K562 (cell line): ENCODE measurements around the gene OR10C1. TPM values are rescaled to one million over a fixed set of nuclear protein-coding genes. Genes with fewer than 3 reads are reported as not detected.

Experiments
- CHD2 ChIP-seq: IDR thresholded peaks from 2 replicates; pipeline ENCODE4 v1.6.1; 2011; ENCODE audit warnings: low read depth, low read length
- CREM ChIP-seq: IDR thresholded peaks from 2 replicates; pipeline ENCODE4 v1.6.1; 2014; ENCODE audit warnings: antibody characterized with exemption, low read depth
- DEAF1 ChIP-seq: fragments of 450-650 bp; formaldehyde crosslinking; IDR thresholded peaks from 2 replicates; pipeline ENCODE4 v1.4.0; 2020; ENCODE audit warnings: mild to moderate bottlenecking, moderate library complexity
- ELF4 ChIP-seq: fragments of 450-650 bp; formaldehyde crosslinking; IDR thresholded peaks from 2 replicates; pipeline ENCODE4 v1.4.0; 2022; ENCODE audit warnings: missing genetic modification characterization
- ETV6 ChIP-seq, 3 experiments: fragments of 150-350 bp in 1 of 3; sonication (generic) in 1 of 3; formaldehyde crosslinking in 1 of 3; IDR thresholded peaks; 2 replicates each; pipeline versions ENCODE4 v1.6.1 to v1.8.0; 2014 to 2022; ENCODE audit warnings: borderline replicate concordance in 2 of 3, low read depth in 2 of 3, antibody characterized with exemption in 1 of 3, low read length in 1 of 3, mild to moderate bottlenecking in 1 of 3, missing genetic modification reagents in 1 of 3
- HDAC3 ChIP-seq: fragments of 450-650 bp; IDR thresholded peaks from 2 replicates; pipeline ENCODE4 v1.6.1; 2018; ENCODE audit warnings: borderline replicate concordance, mild to moderate bottlenecking, moderate library complexity; ENCODE audit not compliant: partially characterized antibody
- HMGN3 ChIP-seq: IDR thresholded peaks from 2 replicates; pipeline ENCODE4 v1.6.1; 2011; ENCODE audit warnings: borderline replicate concordance, low read depth, mild to moderate bottlenecking, mixed read lengths, low read length; ENCODE audit not compliant: insufficient read length; ENCODE audit errors: extremely low read depth
- HOXB6 ChIP-seq: fragments of 250-450 bp; sonication (Bioruptor Pico); IDR thresholded peaks from 2 replicates; pipeline ENCODE4 v1.5.1; 2022; ENCODE audit warnings: mild to moderate bottlenecking, borderline replicate concordance
- NR2C2 ChIP-seq, 2 experiments: fragments of 200-800 bp in 1 of 2; sonication (Bioruptor generic) in 1 of 2; sonication (generic) in 1 of 2; formaldehyde crosslinking in 1 of 2; IDR thresholded peaks; 2 replicates each; pipeline versions ENCODE4 v1.6.1 to v1.8.0; 2016 to 2022; ENCODE audit warnings: mild to moderate bottlenecking in 1 of 2, missing compliant biosample characterization in 1 of 2, missing genetic modification characterization in 1 of 2, missing genetic modification reagents in 1 of 2
- POLR2AphosphoS2 ChIP-seq: IDR thresholded peaks from 2 replicates; pipeline ENCODE4 v1.6.1; 2012; ENCODE audit warnings: low read length, improper control_type of control experiment
- RNF2 ChIP-seq: sonication (generic); IDR thresholded peaks from 2 replicates; pipeline ENCODE4 v1.6.1; 2016
- SNRNP70 ChIP-seq: fragments of 200-400 bp; formaldehyde crosslinking; optimal IDR thresholded peaks from 2 replicates; pipeline ENCODE3; 2017; ENCODE audit warnings: low read depth, low read length
- TCF3 ChIP-seq: sonication (generic); formaldehyde crosslinking; IDR thresholded peaks from 2 replicates; pipeline ENCODE4 v1.4.0; 2020; ENCODE audit warnings: mild to moderate bottlenecking, missing genetic modification reagents
- TEAD1 ChIP-seq, 2 experiments: fragments of 450-650 bp in 1 of 2; sonication (generic) in 1 of 2; formaldehyde crosslinking; IDR thresholded peaks; 2 replicates each; pipeline versions ENCODE4 v1.4.0 to v1.8.0; 2020 to 2022; ENCODE audit warnings: mild to moderate bottlenecking in 2 of 2, missing genetic modification reagents in 1 of 2
- ZBTB26 ChIP-seq: fragments of 450-650 bp; formaldehyde crosslinking; IDR thresholded peaks from 2 replicates; pipeline ENCODE4 v1.4.0; 2022; ENCODE audit warnings: missing genetic modification characterization
- ZNF184 ChIP-seq: sonication (generic); formaldehyde crosslinking; IDR thresholded peaks from 2 replicates; pipeline ENCODE4 v1.5.0; 2020; ENCODE audit warnings: missing genetic modification reagents
- ZNF253 ChIP-seq: fragments of 250-450 bp; sonication (Bioruptor Pico); conservative IDR thresholded peaks from 2 replicates; pipeline ENCODE4 v1.6.1; 2021; ENCODE audit warnings: mild to moderate bottlenecking
- ZNF347 ChIP-seq: fragments of 450-650 bp; formaldehyde crosslinking; IDR thresholded peaks from 2 replicates; pipeline ENCODE4 v1.4.0; 2020; ENCODE audit warnings: low read depth, mild to moderate bottlenecking, moderate library complexity
- ZNF41 ChIP-seq: fragments of 250-450 bp; sonication (Bioruptor Pico); conservative IDR thresholded peaks from 2 replicates; pipeline ENCODE4 v1.4.0; 2020; ENCODE audit warnings: mild to moderate bottlenecking
- ZNF639 ChIP-seq, 2 experiments: fragments of 200-800 bp in 1 of 2; sonication (Bioruptor generic) in 1 of 2; sonication (generic) in 1 of 2; formaldehyde crosslinking in 1 of 2; IDR thresholded peaks in 1 of 2; conservative IDR thresholded peaks in 1 of 2; 2 replicates each; pipeline versions ENCODE4 v1.5.0 to v1.6.1; 2016 to 2020; ENCODE audit warnings: missing compliant biosample characterization in 1 of 2, missing genetic modification characterization in 1 of 2, missing genetic modification reagents in 1 of 2
- polyA plus RNA-seq, 8 experiments: library from polyadenylated mRNA; depleted of rRNA in 4 of 8; stranded (reverse) in 5 of 8; unstranded in 3 of 8; fragments of >200 nt; fragmentation: Nextera tagmentation in 2 of 8; fragmentation: Illumina TruSeq in 1 of 8; extraction: Ambion mirVana in 2 of 8; extraction: Trizol in 1 of 8; gene quantifications; 2 replicates each; pipeline versions ENCODE4 v1.2.1 to v1.2.3, GENCODE V29; 2011 to 2014; ENCODE audit warnings: inconsistent platforms in 1 of 8, missing spikeins in 1 of 8
- total RNA-seq, 7 experiments: library from RNA; depleted of rRNA in 6 of 7; stranded (reverse); fragments of >200 nt in 6 of 7; fragmentation: Illumina TruSeq in 2 of 7; extraction: Trizol in 2 of 7; gene quantifications; 2 replicates each; pipeline versions ENCODE4 v1.2.1 to v1.2.3, GENCODE V29; 2011 to 2021; ENCODE audit warnings: low replicate concordance in 1 of 7
- TF ChIP-seq, protein P1 (sequence below): fragments of 250-450 bp; sonication (Bioruptor Pico); IDR thresholded peaks from 2 replicates; pipeline ENCODE4 v1.4.0; 2020; ENCODE audit warnings: borderline replicate concordance

Gene OR10C1
- total and polyA plus RNA-seq, 9 of the 15 experiments (the other 6 are each of a cell fraction or from before 2014, with no cell fraction given), result not detected

DNA sequence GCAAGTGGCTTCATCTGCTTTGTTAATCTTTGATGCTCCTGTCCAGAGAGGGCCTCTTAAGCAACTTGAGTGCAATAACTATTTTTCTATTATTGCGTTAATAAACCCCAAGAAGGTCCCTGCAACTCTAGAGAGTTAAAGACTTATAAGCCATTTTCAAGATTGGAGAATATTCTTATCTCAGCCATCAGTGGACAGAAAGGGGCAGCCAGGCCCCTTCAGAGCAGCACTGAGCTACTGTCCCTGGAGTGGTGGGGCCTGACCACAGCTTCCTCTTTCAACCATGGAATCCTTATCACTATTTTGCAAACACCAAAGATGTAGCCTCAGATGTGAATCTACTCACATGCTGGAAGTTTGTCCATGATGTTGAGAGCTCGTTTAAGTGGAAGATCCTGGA is 51.4 kb downstream of the OR10C1 start (continued):
- no peak for TF ChIP-seq ZNF347 (CRISPR knock-in tag)
- peak in 1 of 2 experiments; percentile 29; a peak in 1 of 4 replicates for TF ChIP-seq ETV6 (IDR thresholded peaks at IDR 0.05; ENCODE audit: borderline replicate concordance in 1 of 2, low read depth in 2 of 2, low read length in 1 of 2)
- no peak for TF ChIP-seq ETV6 (CRISPR knock-in tag; IDR thresholded peaks at IDR 0.05; ENCODE audit: borderline replicate concordance)
- TF ChIP-seq POLR2AphosphoS2, result no peak
- TF ChIP-seq CREM, result peak; percentile 54
- TF ChIP-seq CHD2, result no peak
- TF ChIP-seq ZBTB26 (CRISPR knock-in tag), result no peak
- no peak for TF ChIP-seq ZNF253 (CRISPR knock-in tag)
- TF ChIP-seq, protein P1, sequence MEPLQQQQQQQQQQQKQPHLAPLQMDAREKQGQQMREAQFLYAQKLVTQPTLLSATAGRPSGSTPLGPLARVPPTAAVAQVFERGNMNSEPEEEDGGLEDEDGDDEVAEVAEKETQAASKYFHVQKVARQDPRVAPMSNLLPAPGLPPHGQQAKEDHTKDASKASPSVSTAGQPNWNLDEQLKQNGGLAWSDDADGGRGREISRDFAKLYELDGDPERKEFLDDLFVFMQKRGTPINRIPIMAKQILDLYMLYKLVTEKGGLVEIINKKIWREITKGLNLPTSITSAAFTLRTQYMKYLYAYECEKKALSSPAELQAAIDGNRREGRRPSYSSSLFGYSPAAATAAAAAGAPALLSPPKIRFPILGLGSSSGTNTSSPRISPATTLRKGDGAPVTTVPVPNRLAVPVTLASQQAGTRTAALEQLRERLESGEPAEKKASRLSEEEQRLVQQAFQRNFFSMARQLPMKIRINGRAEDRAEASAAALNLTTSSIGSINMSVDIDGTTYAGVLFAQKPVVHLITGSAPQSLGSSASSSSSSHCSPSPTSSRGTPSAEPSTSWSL (CRISPR knock-in tag), result no peak
- TF ChIP-seq SNRNP70, result no peak
- TF ChIP-seq HDAC3, result no peak
- TF ChIP-seq TCF3 (CRISPR knock-in tag), result peak; percentile 70
- no peak for TF ChIP-seq NR2C2 (CRISPR knock-in tag; IDR thresholded peaks at IDR 0.05)
- TF ChIP-seq NR2C2 (tag; IDR thresholded peaks at IDR 0.05), result no peak
- TF ChIP-seq RNF2, result peak; percentile 91; the same call in 1 of the 2 replicates
- TF ChIP-seq TEAD1 (CRISPR knock-in tag; IDR thresholded peaks at IDR 0.05), result peak in 1 of 2 experiments; percentile 92; a peak in 2 of 4 replicates
- no peak for TF ChIP-seq ZNF184 (CRISPR knock-in tag)
- TF ChIP-seq HMGN3, result peak; percentile 37
- 0 out of 2 replicates have a peak, but pooled peaks have one; percentile 25 for TF ChIP-seq ZNF41 (CRISPR knock-in tag)
- no peak for TF ChIP-seq HOXB6 (CRISPR knock-in tag)
- 0 out of 2 replicates have a peak, but pooled peaks have one; percentile 47 for TF ChIP-seq ELF4 (CRISPR knock-in tag)
- 0 out of 4 replicates have a peak, but pooled peaks of 1 of the 2 experiments have one; percentile 66 for TF ChIP-seq ZNF639 (CRISPR knock-in tag; conservative IDR thresholded peaks at IDR 0.05 in 1 of 2, IDR thresholded peaks at IDR 0.05 in 1 of 2)
- no peak for TF ChIP-seq DEAF1 (CRISPR knock-in tag)
